ENCODE results near the gene ELAPOR1. TPM values are rescaled to one million over a fixed set of nuclear protein-coding genes. Genes with fewer than 3 reads are reported as not detected.

ELAPOR1 gene
- total and polyA plus RNA-seq, 9 of the 15 experiments (the other 6 are each of a cell fraction or from before 2014, with no cell fraction given), result 0.07 to 1.2 (median 0.18) TPM

DNA sequence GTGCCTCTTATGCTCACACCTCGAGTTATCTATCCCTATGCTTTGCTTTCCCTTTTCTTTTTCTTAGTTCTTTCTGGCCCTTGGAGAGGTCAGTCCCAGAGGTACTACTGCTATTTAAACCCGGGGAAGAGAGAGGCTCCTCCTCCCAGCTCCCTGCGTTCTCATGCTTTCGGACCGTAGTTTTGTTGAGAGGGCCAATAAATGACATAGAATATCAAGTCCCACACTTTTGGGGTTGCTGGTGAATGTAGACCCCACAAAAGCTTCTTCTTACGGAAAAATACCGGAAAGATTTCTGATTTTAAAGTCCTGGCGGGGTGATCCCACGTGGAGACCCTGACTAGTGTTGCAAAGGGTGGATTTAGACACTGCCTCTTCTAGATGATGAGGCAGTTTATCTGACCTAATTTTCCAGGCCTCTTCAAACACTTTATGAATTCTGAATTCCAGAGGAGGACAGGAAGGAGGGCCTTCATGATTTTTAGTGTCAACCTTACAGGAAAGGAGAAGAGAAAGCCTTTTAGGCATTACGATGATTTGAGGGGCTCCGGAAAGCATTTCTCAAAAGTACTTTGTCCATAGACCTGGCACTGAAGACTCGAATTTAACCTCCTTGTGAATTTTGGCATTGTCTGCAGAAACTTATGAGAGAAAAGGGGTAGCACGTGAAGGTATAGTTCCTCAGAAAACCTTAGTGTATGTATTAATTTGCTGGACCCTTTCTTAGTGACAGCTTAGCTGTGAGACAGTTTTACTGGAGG, 22.7 kb upstream of the ELAPOR1 start (continued):
- TF ChIP-seq SAP30 (IDR thresholded peaks at IDR 0.05; ENCODE audit: borderline replicate concordance, insufficient read depth, low read depth, low read length, poor library complexity, severe bottlenecking), result peak; percentile 56
- TF ChIP-seq NFRKB (IDR thresholded peaks at IDR 0.05; ENCODE audit: low read depth), result 0 out of 2 replicates have a peak, but pooled peaks have one; percentile 1
- 0 out of 2 replicates have a peak, but pooled peaks have one; percentile 13 for TF ChIP-seq PHB2 (IDR thresholded peaks at IDR 0.05; ENCODE audit: low read depth)
- peak; percentile 86 to 88 for TF ChIP-seq MNT (conservative IDR thresholded peaks at IDR 0.05)
- peak; percentile 63 to 93 for TF ChIP-seq SIN3A (IDR thresholded peaks at IDR 0.05; ENCODE audit: borderline replicate concordance in 2 of 2, control insufficient read depth in 1 of 2, low read depth in 2 of 2, low read length in 2 of 2)
- TF ChIP-seq NR1H2 (CRISPR knock-in tag; IDR thresholded peaks at IDR 0.05), result 0 out of 2 replicates have a peak, but pooled peaks have one; percentile 68
- peak; percentile 63; the same call in 1 of the 2 replicates for TF ChIP-seq SREBF2 (CRISPR knock-in tag; IDR thresholded peaks at IDR 0.05)
- TF ChIP-seq SMARCA5 (IDR thresholded peaks at IDR 0.05), result no peak
- TF ChIP-seq MAFG (tag; conservative IDR thresholded peaks at IDR 0.05), result peak; percentile 54
- TF ChIP-seq C11orf30 (IDR thresholded peaks at IDR 0.05; ENCODE audit: low read depth), result peak; percentile 47
- peak; percentile 83 for TF ChIP-seq ZNF316 (IDR thresholded peaks at IDR 0.05)
- peak; percentile 33; the same call in 1 of the 2 replicates for TF ChIP-seq SP1 (CRISPR knock-in tag; IDR thresholded peaks at IDR 0.05)
- TF ChIP-seq, protein P1, sequence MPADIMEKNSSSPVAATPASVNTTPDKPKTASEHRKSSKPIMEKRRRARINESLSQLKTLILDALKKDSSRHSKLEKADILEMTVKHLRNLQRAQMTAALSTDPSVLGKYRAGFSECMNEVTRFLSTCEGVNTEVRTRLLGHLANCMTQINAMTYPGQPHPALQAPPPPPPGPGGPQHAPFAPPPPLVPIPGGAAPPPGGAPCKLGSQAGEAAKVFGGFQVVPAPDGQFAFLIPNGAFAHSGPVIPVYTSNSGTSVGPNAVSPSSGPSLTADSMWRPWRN (IDR thresholded peaks at IDR 0.05; ENCODE audit: low read depth), result 0 out of 2 replicates have a peak, but pooled peaks have one; percentile 12
- 0 out of 2 replicates have a peak, but pooled peaks have one; percentile 6 for TF ChIP-seq SREBF1 (IDR thresholded peaks at IDR 0.05; ENCODE audit: borderline replicate concordance, low read depth, low read length)
- TF ChIP-seq CHCHD3 (CRISPR knock-in tag; IDR thresholded peaks at IDR 0.05), result peak; percentile 51; the same call in 1 of the 2 replicates
- peak; percentile 30; the same call in 1 of the 2 replicates for TF ChIP-seq CEBPB (tag; IDR thresholded peaks at IDR 0.05)
- TF ChIP-seq CGGBP1 (CRISPR knock-in tag; IDR thresholded peaks at IDR 0.05), result peak; percentile 75; the same call in 1 of the 2 replicates
- TF ChIP-seq PML (IDR thresholded peaks at IDR 0.05; ENCODE audit: low read length), result 0 out of 2 replicates have a peak, but pooled peaks have one; percentile 12
- TF ChIP-seq MYC (IDR thresholded peaks at IDR 0.05; ENCODE audit: low read depth, low read length), result peak; percentile 30; the same call in 1 of the 2 replicates
- no peak for TF ChIP-seq MYC (CRISPR knock-in tag; IDR thresholded peaks at IDR 0.05; ENCODE audit: borderline replicate concordance, low read depth)
- TF ChIP-seq NFE2 (IDR thresholded peaks at IDR 0.05; ENCODE audit: low read depth), result peak; percentile 81
- peak; percentile 86 for TF ChIP-seq MXI1 (IDR thresholded peaks at IDR 0.05; ENCODE audit: low read depth, low read length)
- TF ChIP-seq TARDBP (IDR thresholded peaks at IDR 0.05), result no peak
- TF ChIP-seq POLR2AphosphoS5 (IDR thresholded peaks at IDR 0.05; ENCODE audit: control insufficient read depth, insufficient read depth, low read depth, low read length), result no peak
- TF ChIP-seq SAFB2 (IDR thresholded peaks at IDR 0.05; ENCODE audit: borderline replicate concordance, low read depth, low read length, severe bottlenecking), result no peak
- peak; percentile 63 for TF ChIP-seq TBP (optimal IDR thresholded peaks at IDR 0.05; ENCODE audit: low read depth, low read length)

Data from K562 (cell line).